Activated T-helper 1 cell treated with anti-CD3 and anti-CD28 coated beads, Interleukin-12 subunit alpha, Interleukin-12 subunit beta, Interleukin-2, Interleukin-4 antibody, amounts not matched to agents 30 ng/mL and 10 ng/mL and 1 ng/mL, durations not matched to agents 14 hours and 24 hours and 36 hours (primary cell): ENCODE results near the gene TRAT1. TPM values are rescaled to one million over a fixed set of nuclear protein-coding genes. Genes with fewer than 3 reads are reported as not detected.
"Not testable (repeated sequence)": the region's sequence is repeated elsewhere in the genome, so short reads cannot be mapped to it uniquely, and the experiment has no call there.

Source experiments
- DNase-seq: peaks from one replicate; pipeline ENCODE4 v3.0.0; 2021; ENCODE audit warnings: low spot score
- H3K27ac Mint-ChIP-seq: one replicate; pipeline ENCODE4 v1.8.0; 2021; ENCODE audit warnings: mild to moderate bottlenecking, mixed read lengths
- H3K27me3 Mint-ChIP-seq: one replicate; pipeline ENCODE4 v1.8.0; 2022; ENCODE audit warnings: mild to moderate bottlenecking, moderate library complexity, mixed read lengths; ENCODE audit not compliant: insufficient read depth
- H3K36me3 Mint-ChIP-seq: one replicate; pipeline ENCODE4 v1.8.0; 2021; ENCODE audit warnings: low read depth, mixed read lengths
- H3K4me1 Mint-ChIP-seq: one replicate; pipeline ENCODE4 v1.8.0; 2021; ENCODE audit warnings: low read depth, mixed read lengths
- H3K4me3 Mint-ChIP-seq: one replicate; pipeline ENCODE4 v1.8.0; 2021; ENCODE audit warnings: mild to moderate bottlenecking, moderate library complexity, mixed read lengths
- H3K9me3 Mint-ChIP-seq: one replicate; pipeline ENCODE4 v1.8.0; 2021; ENCODE audit warnings: mixed read lengths
- intact Hi-C: fragments of 100-400 bp; cut with micrococcal nuclease; formaldehyde crosslinking; loops from one replicate; pipeline ENCODE4 v1.15.1; 2024
- total RNA-seq: library from RNA; stranded (reverse); gene quantifications from 2 replicates; pipeline ENCODE4 v1.2.3, GENCODE V29; 2022

Gene TRAT1
- total RNA-seq: 94.6 and 99.4 TPM in 2 replicates

- Mint-ChIP-seq H3K4me3 (peak within 1 kb of the TSS; percentile 87), H3K27ac (peak within 1 kb of the TSS; percentile 92), H3K9me3 (no peaks in the 10 kb centered on the region), H3K36me3 (peaks cover 12% of the 10 kb centered on the region), H3K27me3 (no peaks in the 10 kb centered on the region), H3K4me1 (peaks cover 73% of the 10 kb centered on the region)
- no peak for DNase-seq
- intact Hi-C loops: loop anchor here (1.0 kb wide), 3 partner anchors 13 to 41 kb away; no protein-coding TSS in a partner anchor
Observed at GRCh38 chr3:108822123-108822897, at the start of gene TRAT1. TSS of gene TRAT1 (plus strand) at chr3:108822786. CDS start at chr3:108822928, 142 bp downstream.

- H3K4me3 Mint-ChIP-seq: no peak overlapping the region
- H3K27ac Mint-ChIP-seq: no peak overlapping the region
- DNase-seq: no peak
- intact Hi-C loops: no loop called here
- peaks cover 39% of the 10 kb centered on the region for H3K4me1 Mint-ChIP-seq
- H3K9me3 Mint-ChIP-seq: peaks cover 7% of the 10 kb centered on the region
- H3K36me3 Mint-ChIP-seq: peaks cover 2% of the 10 kb centered on the region
- peaks cover 5% of the 10 kb centered on the region for H3K27me3 Mint-ChIP-seq
Observed at GRCh38 chr3:108775649-108776048, 46.9 kb upstream of the TRAT1 start.

- Mint-ChIP-seq H3K9me3 (peaks cover 7% of the 10 kb centered on the region), H3K27me3 (peaks cover 3% of the 10 kb centered on the region), H3K4me3 (no peak overlapping the region), H3K36me3 (peaks cover 2% of the 10 kb centered on the region), H3K27ac (no peak overlapping the region), H3K4me1 (peaks cover 40% of the 10 kb centered on the region)
- DNase-seq: no peak
- intact Hi-C loops: no loop called here
Observed at GRCh38 chr3:108779496-108779895, 43.1 kb upstream of the TRAT1 start.

- intact Hi-C loops: no loop called here
- peaks cover 2% of the 10 kb centered on the region for H3K36me3 Mint-ChIP-seq
- peaks cover 40% of the 10 kb centered on the region for H3K4me1 Mint-ChIP-seq
- no peak overlapping the region for H3K4me3 Mint-ChIP-seq
- no peak overlapping the region for H3K27ac Mint-ChIP-seq
- peaks cover 7% of the 10 kb centered on the region for H3K9me3 Mint-ChIP-seq
- peaks cover 6% of the 10 kb centered on the region for H3K27me3 Mint-ChIP-seq
- DNase-seq: peak; percentile 9
Observed at GRCh38 chr3:108780235-108780634, 42.4 kb upstream of the TRAT1 start.

GRCh38 chr3:108791473-108791872 lies 31.1 kb upstream of the TRAT1 start:
- peaks cover 8% of the 10 kb centered on the region for H3K27me3 Mint-ChIP-seq
- DNase-seq: no peak
- H3K4me1 Mint-ChIP-seq: no peaks in the 10 kb centered on the region
- H3K27ac Mint-ChIP-seq: no peak overlapping the region
- H3K9me3 Mint-ChIP-seq: peaks cover 10% of the 10 kb centered on the region
- H3K4me3 Mint-ChIP-seq: no peak overlapping the region
- intact Hi-C loops: no loop called here
- H3K36me3 Mint-ChIP-seq: no peaks in the 10 kb centered on the region

- Mint-ChIP-seq H3K27ac (no peak overlapping the region), H3K36me3 (peaks cover 11% of the 10 kb centered on the region), H3K4me1 (peaks cover 23% of the 10 kb centered on the region), H3K27me3 (peaks cover 7% of the 10 kb centered on the region), H3K9me3 (peaks cover 16% of the 10 kb centered on the region), H3K4me3 (no peak overlapping the region)
- no peak for DNase-seq
- intact Hi-C loops: no loop called here
Observed at GRCh38 chr3:108804437-108804836, 18.1 kb upstream of the TRAT1 start.

GRCh38 chr3:108804966-108805365 lies 17.6 kb upstream of the TRAT1 start:
- no peak overlapping the region for H3K27ac Mint-ChIP-seq
- peaks cover 11% of the 10 kb centered on the region for H3K36me3 Mint-ChIP-seq
- intact Hi-C loops: no loop called here
- peaks cover 7% of the 10 kb centered on the region for H3K27me3 Mint-ChIP-seq
- peaks cover 16% of the 10 kb centered on the region for H3K9me3 Mint-ChIP-seq
- H3K4me1 Mint-ChIP-seq: peaks cover 23% of the 10 kb centered on the region
- DNase-seq: no peak
- H3K4me3 Mint-ChIP-seq: no peak overlapping the region

- Mint-ChIP-seq H3K27ac (peak overlapping the region; percentile 87), H3K4me3 (no peak overlapping the region), H3K27me3 (peaks cover 5% of the 10 kb centered on the region), H3K4me1 (peaks cover 23% of the 10 kb centered on the region), H3K9me3 (peaks cover 15% of the 10 kb centered on the region), H3K36me3 (peaks cover 11% of the 10 kb centered on the region)
- DNase-seq: peak; percentile 53
- intact Hi-C loops: loop anchor here (1.0 kb wide), 2 partner anchors 16 to 29 kb away; partner anchors contain the start of gene TRAT1
Observed at GRCh38 chr3:108806316-108806715, 16.3 kb upstream of the TRAT1 start.

- H3K4me1 Mint-ChIP-seq: peaks cover 45% of the 10 kb centered on the region
- H3K27me3 Mint-ChIP-seq: no peaks in the 10 kb centered on the region
- peaks cover 6% of the 10 kb centered on the region for H3K9me3 Mint-ChIP-seq
- intact Hi-C loops: loop anchor here (1.0 kb wide), 3 partner anchors 97 to 329 kb away; no protein-coding TSS in a partner anchor
- peak overlapping the region; percentile 18 for H3K27ac Mint-ChIP-seq
- DNase-seq: peak; percentile 60
- H3K4me3 Mint-ChIP-seq: peak overlapping the region; percentile 58
- H3K36me3 Mint-ChIP-seq: peaks cover 7% of the 10 kb centered on the region
Observed at GRCh38 chr3:108818404-108818803, 4.2 kb upstream of the TRAT1 start.

GRCh38 chr3:108820586-108820985 lies 2.0 kb upstream of the TRAT1 start:
- no peak for DNase-seq
- H3K27me3 Mint-ChIP-seq: no peaks in the 10 kb centered on the region
- H3K4me1 Mint-ChIP-seq: peaks cover 56% of the 10 kb centered on the region
- peak overlapping the region; percentile 85 for H3K27ac Mint-ChIP-seq
- peaks cover 8% of the 10 kb centered on the region for H3K36me3 Mint-ChIP-seq
- H3K9me3 Mint-ChIP-seq: peaks cover 2% of the 10 kb centered on the region
- intact Hi-C loops: no loop called here
- H3K4me3 Mint-ChIP-seq: peak overlapping the region; percentile 80

GRCh38 chr3:108823227-108823626 lies 641 bp downstream of the TRAT1 start:
- Mint-ChIP-seq H3K27ac (peak overlapping the region; percentile 89), H3K9me3 (no peaks in the 10 kb centered on the region), H3K4me3 (peak overlapping the region; percentile 87), H3K36me3 (peaks cover 15% of the 10 kb centered on the region), H3K4me1 (peaks cover 78% of the 10 kb centered on the region), H3K27me3 (no peaks in the 10 kb centered on the region)
- DNase-seq: no peak
- intact Hi-C loops: no loop called here

GRCh38 chr3:108823803-108824202 lies 1.2 kb downstream of the TRAT1 start:
- H3K27me3 Mint-ChIP-seq, DNase-seq, intact Hi-C loops, H3K9me3 Mint-ChIP-seq: not testable (repeated sequence)
- Mint-ChIP-seq H3K36me3 (peaks cover 21% of the 10 kb centered on the region), H3K27ac (peak overlapping the region; percentile 79), H3K4me3 (peak overlapping the region; percentile 86), H3K4me1 (peaks cover 78% of the 10 kb centered on the region)

GRCh38 chr3:108826309-108827187 lies 4.0 kb downstream of the TRAT1 start:
- Mint-ChIP-seq H3K4me3 (peak overlapping the region; percentile 86), H3K9me3 (peaks cover 4% of the 10 kb centered on the region), H3K36me3 (peaks cover 39% of the 10 kb centered on the region), H3K4me1 (peaks cover 79% of the 10 kb centered on the region), H3K27me3 (no peaks in the 10 kb centered on the region), H3K27ac (peak overlapping the region; percentile 85)
- intact Hi-C loops: no loop called here
- no peak for DNase-seq
